ENCODE data around the gene NIPAL3.
"Not testable (repeated sequence)": the region's sequence is repeated elsewhere in the genome, so short reads cannot be mapped to it uniquely, and the experiment has no call there.

The NIPAL3 gene

DNA sequence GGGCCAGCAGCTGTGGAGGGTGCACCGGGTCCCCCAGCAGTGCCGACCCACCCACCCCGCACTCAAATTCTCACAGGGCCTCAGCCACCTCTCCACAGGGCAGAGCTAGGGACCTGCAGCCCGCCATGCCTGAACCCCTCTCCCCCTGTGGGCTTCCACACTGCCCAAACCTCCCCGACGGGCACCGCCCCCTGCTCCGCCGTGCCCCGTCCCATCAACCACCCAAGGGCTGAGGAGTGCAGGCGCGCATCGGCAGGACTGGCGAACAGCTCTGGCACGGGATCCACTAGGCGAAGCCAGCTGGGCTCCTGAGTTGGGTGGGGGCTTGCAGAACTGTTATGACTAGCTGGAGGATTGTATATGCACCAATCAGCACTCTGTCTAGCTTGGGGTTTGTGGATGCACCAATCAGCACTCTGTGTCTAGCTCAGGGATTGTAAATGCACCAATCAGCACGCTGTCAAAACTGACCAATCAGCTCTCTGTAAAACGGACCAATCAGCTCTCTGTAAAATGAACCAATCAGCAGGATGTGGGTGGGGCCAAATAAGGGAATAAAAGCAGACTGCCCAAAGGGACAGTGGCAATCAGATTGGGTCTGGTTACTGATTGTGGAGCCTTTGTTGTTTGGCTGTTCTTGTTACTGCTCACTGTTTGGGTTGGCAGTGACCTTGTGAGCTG, 74.6 kb downstream of the NIPAL3 start:
- no peak for DNase-seq (ENCODE audit: low read depth in 2 of 2)

DNA sequence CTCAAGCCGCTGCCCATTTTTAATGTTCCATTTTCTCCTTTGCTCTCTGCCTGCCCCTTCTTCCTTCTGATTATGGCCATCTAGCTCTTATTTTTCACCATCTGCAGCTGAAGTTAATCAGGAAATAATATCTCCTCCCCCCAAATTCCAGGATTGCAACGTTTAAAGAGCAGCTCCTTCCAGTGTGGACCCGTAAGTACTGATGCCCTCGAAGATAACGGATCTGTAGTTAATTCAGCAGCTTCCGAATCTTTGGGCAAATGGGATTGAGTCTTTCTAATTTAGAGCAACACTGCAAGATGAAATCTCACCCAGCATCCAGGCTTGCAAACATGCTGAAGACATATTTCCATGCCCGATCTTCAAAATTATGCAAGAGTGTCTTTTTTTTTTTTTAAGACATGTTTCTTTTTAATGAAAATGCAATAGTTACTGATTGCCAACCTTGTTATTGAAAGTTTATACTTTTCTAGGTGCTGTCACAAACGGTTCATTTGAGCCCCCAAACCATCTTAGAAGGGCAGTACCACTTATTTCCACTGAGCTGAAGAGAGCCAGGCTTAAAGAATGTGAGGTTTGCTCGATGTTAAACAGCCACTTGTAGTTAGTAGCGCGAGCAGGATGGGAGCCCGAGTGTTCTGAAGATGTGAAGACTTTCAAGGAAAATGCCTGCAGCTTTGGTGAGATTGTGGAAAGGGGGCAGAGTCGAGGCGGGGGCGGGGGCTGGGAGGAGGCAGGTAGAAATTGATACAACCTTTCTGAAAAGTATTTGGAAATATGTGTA, 76.2 kb downstream of the NIPAL3 start:
- no peak for DNase-seq (ENCODE audit: low read depth in 2 of 2)

DNA sequence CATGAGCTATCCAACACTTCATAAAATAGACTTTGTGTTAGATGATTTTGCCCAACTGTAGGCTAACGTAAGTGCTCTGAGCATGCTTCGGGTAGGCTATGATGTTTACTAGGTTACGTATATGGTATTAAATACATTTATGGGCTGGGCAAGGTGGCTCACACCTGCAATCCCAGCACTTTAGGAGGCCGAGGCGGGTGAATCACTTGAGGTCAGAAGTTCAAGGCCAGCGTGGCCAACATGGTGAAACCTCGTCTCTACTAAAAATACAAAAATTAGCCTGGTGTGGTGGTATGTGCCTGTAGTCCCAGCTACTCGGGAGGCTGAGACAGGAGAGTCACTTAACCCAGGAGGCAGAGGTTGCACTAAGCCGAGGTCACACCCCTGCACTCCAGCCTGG, 77.3 kb downstream of the NIPAL3 start:
- not testable (repeated sequence) for DNase-seq (ENCODE audit: low read depth in 2 of 2)

DNA sequence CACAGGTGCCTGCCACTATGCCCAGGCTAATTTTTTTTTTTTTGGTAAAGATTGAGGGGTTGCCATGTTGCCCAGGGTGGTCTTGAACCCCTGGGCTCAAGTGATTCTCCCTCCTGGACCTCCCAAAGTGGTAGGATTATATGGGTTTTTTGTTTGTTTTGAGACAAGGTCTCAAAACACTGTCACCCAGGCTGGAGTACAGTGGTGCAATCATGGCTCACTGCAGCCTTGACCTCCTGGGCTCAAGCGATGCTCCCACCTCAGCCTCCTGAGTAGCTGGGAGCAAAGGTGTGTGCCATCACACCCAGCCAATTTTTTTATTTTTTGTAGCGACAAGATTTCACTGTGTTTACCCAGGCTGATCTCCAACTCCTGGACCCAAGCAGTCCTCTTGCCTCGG, 78.2 kb downstream of the NIPAL3 start:
- no peak for DNase-seq (ENCODE audit: low read depth in 2 of 2)

DNA sequence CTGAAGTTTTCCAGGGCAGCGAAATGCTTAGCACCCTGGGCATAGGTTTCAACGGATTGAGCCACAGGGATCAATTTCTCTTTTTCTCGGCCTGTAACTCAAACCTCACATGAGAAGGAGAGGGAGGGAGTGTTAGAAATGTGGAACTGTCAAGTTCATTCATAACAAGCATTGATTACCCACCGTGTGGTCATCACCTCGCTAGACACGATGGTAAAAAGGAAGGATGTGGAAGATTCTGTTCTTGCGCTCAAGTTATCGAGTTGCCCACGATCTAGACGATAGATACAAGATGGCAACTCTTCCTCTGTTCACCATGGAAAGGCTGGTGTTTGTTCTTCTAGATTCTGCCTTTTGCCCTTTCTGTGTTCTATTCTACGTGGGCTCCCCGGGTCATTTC, 83.0 kb downstream of the NIPAL3 start:
- DNase-seq (ENCODE audit: low read depth in 2 of 2) = no peak

DNA sequence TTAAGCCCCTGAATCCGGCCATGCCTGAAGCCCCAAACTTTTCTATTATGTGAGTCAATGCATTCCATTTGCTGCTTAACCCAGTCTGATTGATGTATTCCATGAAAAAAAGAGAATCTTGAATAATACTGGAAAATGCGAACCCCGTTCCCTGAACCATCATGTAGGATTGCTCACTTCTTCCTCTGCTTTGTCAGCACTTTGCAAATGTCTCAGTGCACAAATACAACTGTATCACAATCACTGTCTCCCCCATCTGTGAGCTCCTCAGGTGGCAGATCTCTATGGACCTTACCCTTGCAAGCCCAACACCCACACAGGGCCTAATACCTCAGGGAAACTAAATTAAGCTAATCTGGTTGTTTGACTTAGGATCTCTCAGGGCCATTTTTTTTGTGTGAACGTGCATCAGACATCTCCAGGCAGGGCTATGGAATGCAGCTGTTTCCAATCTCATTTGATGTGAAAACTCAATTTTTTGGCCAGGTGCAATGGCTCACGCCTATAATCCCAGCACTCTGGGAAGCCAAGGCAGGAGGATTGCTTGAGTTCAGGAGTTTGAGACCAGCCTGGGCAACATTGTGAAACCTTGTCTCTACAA, 84.9 kb downstream of the NIPAL3 start:
- DNase-seq (ENCODE audit: low read depth in 2 of 2) = no peak

DNA sequence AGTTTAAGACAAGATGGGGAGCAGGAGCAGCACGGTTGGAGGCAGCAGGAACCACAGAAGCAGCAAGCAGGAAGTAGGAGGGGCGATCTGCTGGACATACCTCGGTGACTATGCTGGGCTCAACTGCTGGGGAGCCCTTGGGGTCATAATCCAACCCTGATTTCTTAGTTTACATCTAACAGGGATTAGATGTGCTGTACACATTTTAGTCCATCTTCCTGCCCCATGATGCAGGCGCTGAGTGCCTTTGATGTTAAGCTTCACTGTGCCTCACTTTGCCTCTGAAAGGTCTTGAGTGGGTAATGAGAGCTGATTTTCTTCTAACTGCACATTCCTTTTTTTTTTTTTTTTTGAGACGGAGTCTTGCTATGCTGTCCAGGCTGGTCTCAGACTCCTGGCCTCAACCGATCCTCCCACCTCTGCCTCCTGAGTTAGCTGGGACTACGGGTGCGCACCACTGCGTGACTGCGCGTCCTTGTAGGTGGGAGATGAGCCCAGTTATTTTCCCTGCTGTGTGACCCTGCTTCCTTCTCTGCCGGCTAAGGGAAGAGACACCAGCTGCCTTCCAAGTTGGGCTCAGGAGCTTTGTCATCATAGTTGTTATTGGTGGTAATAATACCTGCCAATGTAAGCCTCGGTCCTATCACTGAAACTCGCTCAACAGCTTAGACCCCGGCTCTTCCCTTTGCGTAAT, 85.9 kb downstream of the NIPAL3 start:
- no peak for DNase-seq (ENCODE audit: low read depth in 2 of 2)

DNA sequence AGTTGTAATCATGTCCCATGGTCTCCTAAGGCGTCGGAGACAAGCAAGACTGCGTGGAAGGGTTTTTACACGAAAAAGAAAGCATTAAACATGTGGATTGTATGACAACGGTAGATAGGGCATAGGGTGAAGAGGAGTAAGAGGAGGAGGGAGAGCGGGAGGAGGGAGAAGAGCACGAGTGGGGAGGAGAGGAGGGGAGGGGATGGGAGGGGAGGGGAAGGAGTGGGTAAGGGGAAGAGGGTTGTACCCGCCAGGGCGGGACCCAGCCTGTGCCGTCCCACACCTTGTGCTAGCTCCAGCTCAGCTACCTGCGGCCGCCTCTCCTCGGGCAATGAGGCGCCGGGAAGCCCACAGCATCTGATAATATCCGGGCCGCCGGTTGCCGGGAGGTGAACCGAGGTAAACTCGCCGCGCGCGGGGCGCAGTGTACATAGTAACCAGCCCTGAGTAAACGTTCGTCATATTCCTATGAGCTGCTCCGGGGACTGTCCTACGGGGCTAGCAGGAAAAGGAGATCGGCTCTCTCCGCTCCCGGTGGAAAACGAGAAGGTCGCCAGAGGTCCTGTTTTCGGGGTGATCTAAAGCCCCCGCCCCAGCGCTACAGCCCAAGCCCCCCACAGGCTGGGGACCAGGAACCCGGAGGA, 86.6 kb downstream of the NIPAL3 start:
- DNase-seq (ENCODE audit: low read depth in 2 of 2) = peak; percentile 54 to 69

DNA sequence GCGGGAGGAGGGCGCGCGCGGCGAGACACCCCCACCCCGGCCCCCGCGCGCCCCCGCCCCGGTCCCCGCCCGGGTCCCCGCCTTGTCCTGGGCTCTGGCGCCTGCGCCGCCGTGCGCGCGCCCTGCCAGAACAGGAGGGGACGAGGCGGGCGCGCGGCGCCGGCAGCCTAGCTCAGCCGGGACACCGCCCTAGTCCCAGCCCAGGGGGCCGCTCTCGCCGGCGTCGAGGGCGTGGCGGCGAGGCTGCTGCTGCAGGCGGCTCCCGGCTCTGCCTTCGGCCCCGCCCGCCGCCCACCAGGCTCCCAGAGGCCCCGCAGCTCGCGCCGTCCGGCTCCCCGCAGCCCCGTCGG, 87.1 kb downstream of the NIPAL3 start, which contains the start of gene RCAN3:
Gene RCAN3 (plus strand): TSS at position 128 of the 350 bp plus-strand sequence. CDS start 11,537 bp downstream, outside the sequence.
- peak; percentile 67 to 79 for DNase-seq (ENCODE audit: low read depth in 2 of 2)

DNA sequence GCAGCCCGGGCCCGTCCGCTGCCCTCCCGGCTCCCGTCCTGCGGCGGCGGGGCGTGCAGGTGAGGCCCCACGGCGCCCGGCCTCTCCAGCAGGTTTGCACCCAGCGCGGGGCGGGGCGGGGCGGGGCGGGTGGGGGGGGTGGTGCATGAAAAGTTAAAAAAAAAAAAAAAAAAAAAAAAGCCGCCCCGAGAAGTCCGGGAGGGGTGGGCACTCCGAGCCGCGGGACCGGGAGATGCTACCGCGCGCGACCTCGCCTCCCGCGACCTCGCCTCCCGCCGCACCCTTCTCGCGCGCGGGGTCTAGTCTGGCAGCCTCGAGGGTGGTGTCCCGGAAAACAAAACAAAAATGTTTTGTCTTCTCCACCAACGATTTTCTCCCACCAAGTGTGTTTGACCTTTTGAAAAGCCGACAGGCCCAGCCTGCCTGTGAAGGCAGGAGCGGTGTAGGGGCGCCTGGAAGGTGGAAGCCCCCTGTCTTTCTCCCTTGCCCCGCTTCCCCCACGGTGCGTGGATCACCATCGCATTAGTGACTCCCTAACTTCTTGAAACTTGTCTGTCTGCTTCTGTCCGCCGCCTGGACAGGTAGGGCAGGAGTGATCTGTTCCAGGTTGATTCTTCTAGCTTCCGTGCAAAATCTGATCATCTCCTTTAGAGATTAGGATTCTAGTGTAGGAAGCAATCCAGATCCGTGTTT, 87.6 kb downstream of the NIPAL3 start:
- no peak for DNase-seq (ENCODE audit: low read depth in 2 of 2)

DNA sequence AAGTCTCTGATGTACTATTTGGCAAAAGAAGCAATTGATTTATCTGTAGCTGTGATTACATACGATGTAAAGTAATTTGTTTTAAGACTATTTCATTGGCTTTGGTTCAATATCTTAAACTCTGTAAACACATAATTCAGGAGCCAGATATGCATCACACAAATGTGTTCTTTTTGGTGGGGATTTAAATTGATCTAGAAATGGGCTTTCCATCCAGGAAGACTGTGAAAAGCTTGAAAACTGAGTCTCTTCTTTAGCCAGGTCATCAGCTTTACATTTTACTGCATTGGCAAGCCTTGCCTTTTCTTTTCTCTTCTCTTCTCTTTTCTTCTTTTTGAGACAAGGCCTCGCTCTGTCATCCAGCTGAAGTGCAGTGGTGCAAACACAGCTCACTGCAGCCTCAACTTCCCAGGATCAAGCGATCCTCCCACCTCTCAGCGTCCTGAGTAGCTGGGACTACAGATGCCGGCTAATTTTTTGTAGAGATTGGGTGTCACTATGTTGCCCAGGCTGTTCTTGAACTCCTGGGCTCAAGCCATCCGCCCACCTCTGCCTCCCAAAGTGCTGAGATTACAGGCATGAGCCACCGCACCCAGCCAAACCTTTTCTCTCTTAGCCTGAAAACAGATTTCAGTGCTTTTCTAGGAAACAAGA, 88.4 kb downstream of the NIPAL3 start:
- no peak for DNase-seq (ENCODE audit: low read depth in 2 of 2)

DNA sequence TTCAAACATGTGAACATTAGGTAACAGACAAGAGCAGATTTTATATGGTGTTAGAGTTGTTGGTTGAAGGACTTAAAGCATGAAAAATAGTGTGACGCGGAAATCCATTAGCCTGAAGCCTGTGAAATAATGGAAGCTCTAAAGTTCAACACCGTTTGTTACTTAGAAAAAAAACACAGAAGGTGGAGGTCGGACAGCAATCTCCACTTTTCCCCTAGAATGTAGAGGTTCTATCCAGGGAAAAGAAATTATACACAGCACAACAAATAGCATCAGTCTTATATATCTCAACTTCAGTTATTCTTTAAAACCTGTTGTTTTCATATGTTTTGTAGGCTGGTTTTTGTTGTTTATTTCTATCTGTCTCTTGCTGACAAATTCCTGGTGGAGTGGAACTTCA, 89.0 kb downstream of the NIPAL3 start:
- DNase-seq (ENCODE audit: low read depth in 2 of 2) = no peak

DNA sequence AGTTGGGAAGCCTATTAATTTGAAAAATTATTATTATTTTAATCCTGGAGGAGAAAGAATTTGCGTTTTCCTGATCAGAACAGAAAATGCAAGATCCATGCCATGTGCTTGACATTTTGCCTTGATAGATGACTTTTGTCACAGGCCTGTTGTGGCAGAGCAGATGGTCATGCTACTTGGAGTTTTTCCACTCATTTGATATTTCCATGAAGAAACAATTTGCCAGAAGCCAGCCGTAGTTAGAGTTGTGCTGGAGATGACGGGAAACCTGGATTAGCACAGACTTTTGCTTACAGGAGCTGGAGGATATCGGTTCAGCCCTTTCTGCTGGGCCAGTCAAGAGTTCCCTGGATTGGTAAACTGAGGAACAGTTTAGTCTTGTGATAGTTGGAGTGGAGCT, 90.2 kb downstream of the NIPAL3 start:
- no peak for DNase-seq (ENCODE audit: low read depth in 2 of 2)

DNA sequence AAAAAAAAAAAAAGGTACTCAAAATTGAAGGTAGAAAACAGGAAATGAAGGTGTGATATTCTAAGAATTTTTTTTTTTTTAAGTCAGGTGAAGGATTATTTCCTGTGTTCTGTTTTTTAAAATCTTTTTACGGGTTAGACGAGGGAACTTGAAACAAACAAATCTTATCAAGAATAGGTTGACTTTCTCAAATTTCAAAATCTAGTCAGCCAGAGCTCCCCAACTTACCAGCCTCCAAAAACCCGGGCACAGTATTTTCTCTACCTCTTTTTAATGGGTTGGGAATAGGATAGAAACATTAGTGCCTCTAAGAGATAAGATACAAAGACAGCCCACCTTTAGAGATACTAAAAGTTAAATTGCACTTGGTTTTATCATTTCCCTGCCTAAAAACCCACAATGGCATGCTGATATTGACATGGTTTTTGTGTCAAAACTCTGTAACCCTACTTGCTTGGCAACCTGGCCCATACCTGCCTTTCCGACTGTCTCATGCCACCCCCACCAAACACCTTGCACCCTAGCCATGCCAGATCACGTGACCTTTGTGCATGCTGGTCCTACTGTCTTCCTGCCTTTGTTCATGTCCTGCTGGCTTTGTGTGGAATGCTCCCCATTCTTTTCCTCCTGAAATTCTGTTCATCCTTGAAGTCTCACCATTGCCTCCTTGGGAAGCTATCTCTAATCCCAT, 91.2 kb downstream of the NIPAL3 start:
- no peak for DNase-seq (ENCODE audit: low read depth in 2 of 2)

DNA sequence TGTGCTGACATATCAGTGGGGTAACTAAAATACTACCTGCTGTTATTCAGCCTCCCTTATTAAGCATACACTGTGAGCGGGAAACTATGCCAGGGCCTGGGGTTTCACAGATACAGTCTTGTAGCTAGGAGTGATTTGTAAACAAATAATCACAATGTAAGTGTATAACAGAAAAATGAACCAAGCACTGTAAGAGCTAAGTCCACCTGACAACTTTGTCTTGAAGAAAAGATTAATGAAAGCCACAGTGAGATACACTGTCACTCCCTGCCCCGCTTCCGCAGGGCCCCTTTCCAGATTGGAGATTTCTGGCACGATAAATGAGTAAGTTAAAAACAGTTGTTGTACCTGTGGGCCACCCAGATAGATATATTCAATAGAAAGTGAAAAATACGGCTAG, 91.8 kb downstream of the NIPAL3 start:
- no peak for DNase-seq (ENCODE audit: low read depth in 2 of 2)

DNA sequence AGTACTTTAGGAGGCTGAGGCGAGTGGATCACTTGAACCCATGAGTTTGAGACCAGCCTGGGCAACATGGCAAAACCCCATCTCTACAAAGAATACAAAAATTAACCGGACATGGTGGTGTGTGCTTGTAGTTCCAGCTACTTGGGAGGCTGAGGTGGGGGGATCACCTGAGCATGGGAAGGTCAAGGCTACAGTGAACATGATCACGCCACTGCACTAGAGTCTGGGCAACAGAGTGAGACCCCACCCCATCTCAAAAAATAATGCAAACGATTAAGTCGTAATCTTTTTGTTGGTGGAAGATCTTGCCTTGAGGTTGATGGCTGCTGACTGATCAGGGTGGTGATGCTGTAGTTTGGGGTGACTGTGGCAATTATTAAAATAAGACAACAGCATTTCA, 93.3 kb downstream of the NIPAL3 start:
- DNase-seq (ENCODE audit: low read depth in 2 of 2) = no peak

DNA sequence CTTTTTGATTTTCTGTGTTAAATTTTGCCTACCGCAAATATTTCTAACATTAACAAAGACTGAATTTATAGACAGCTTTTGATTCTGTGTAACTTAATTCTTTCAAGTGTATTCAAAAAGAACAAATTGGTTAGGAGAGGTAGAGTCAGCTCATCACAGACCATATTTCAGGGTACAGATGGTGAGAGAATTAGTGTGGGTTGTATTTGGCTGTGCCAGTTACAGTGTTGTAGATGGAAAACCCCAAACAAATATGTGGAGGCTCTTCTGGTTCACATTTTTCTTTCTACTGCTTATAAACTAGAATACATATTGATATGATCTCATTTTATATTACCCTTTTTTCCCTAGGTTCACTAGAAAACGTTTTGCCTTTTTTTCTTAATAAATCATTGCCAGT, 98.1 kb downstream of the NIPAL3 start:
- no peak for DNase-seq (ENCODE audit: low read depth in 2 of 2)

DNA sequence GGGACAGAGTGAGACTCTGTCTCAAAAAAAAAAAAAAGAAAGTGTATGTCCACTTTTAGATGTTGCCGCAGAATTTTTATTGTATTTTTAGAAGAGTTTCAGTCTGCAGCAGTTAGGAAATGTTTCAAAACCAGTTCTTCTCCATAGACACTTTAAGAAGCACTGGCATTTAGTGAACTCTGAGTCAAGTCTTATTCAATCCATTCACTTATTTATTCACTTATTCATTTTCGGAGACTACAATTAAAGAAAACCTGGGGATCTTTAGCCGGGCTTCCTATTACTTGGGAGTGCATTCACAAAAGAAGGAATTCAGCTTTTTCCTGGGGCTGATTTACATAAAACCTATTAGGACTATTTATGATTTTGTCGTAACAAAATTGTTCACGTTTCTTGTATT, 99.3 kb downstream of the NIPAL3 start:
- no peak for DNase-seq (ENCODE audit: low read depth in 2 of 2)

DNA sequence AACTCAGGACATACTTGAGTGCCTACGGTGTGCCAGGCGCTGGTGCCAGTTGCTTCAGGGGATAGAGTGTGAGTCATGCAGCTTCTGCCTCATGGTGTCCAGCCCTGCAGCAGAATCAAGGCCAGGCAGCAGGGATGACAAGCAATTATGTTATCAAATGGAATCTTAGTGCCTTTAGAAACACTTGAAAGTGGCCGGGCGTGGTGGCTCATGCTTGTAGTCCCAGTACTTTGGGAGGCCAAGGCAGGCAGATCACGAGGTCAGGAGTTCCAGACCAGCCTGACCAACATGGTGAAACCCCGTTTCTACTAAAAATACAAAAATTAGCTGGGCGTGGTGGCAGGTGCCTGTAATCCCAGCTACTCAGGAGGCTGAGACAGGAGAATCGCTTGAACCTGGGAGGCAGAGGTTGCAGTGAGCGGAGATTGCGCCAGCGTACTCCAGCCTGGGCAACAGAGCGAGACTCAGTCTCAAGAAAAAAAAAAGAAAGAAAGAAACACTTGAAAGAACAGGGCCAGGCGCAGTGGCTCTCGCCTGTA, 100.1 kb downstream of the NIPAL3 start:
- not testable (repeated sequence) for DNase-seq (ENCODE audit: low read depth in 2 of 2)

DNA sequence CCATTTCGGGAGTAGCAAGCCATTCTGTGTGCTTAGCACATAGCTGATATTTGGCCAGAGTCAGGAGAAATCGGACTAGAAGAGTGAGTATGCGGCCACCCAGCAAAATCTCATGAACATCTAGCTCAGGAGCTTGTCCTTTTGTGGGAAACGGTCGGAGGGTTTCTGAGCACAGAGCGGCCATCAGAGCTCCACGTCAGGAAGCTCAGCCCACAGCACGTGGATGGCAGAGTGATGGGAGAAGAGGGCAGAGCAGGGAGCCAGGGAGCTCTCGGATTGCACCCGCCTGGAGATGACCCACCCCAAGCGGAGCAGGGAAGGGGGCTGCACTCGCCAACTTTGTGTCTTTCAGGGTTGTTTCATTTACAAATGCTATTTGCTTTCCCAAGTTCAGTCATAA, 100.9 kb downstream of the NIPAL3 start:
- no peak for DNase-seq (ENCODE audit: low read depth in 2 of 2)
